Measurements from ENCODE around the gene RGS7.
"Not testable (repeated sequence)": the region's sequence is repeated elsewhere in the genome, so short reads cannot be mapped to it uniquely, and the experiment has no call there.

RGS7 gene

GRCh38 chr1:241161188-241161689 lies 195.8 kb downstream of the RGS7 start:
- no peaks in the 10 kb centered on the region for H3K9me3 ChIP-seq (replicated peaks; ENCODE audit: low read length)
- H3K27me3 ChIP-seq (ENCODE audit: control insufficient read depth, insufficient read depth, low read length), result no peaks in the 10 kb centered on the region
- H3K36me3 ChIP-seq (ENCODE audit: insufficient read depth, low read length), result no peaks in the 10 kb centered on the region
- no peak overlapping the region for H3K9ac ChIP-seq (ENCODE audit: low read depth, low read length)
- no peak overlapping the region for H3K4me2 ChIP-seq (ENCODE audit: low read length)
- peaks cover 8% of the 10 kb centered on the region for H3K4me1 ChIP-seq (ENCODE audit: control insufficient read depth, insufficient read depth, low read length)
- no peak overlapping the region for H3K4me3 ChIP-seq (ENCODE audit: low read length)

GRCh38 chr1:241157435-241157834 lies 199.6 kb downstream of the RGS7 start:
- no peaks in the 10 kb centered on the region for H3K27me3 ChIP-seq (ENCODE audit: control insufficient read depth, insufficient read depth, low read length)
- H3K36me3 ChIP-seq (ENCODE audit: insufficient read depth, low read length), result no peaks in the 10 kb centered on the region
- H3K4me2 ChIP-seq (ENCODE audit: low read length), result no peak overlapping the region
- peaks cover 11% of the 10 kb centered on the region for H3K4me1 ChIP-seq (ENCODE audit: control insufficient read depth, insufficient read depth, low read length)
- no peaks in the 10 kb centered on the region for H3K9me3 ChIP-seq (replicated peaks; ENCODE audit: low read length)
- H3K4me3 ChIP-seq (ENCODE audit: low read length), result no peak overlapping the region
- H3K9ac ChIP-seq (ENCODE audit: low read depth, low read length), result no peak overlapping the region

DNA sequence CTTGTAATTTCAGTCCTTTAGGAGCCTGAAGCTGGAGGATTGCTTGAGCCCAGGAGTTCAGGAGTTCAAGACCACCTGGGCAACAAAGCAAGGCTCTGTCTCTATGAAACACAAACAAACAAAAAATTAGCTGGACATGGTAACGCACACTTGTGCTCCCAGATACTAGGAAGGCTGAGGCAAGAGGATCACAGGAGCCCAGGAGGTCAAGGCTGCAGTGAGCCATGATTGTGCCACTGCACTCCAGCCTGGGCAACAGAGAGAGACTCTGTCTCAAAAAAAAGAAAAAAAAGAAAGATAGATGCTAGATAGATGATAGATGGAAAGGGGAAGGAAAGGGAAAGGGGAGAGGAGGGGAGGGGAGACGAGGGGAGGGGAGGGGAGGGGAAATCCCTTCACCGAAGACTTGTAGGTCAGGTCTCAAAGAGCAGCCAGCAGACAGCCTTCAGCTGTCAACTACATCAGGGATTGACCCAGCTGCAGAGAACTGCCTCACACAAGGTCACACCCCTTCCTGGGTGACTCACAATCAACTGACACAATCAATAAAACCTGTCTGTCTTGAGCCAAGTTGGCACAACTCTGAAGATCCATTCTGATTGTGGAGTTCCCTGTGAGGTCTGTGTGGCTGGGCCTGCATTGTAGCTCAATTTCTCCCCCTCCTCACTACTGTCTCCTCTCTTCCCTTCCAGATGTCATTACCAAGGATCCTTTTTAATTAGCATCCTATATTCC lies 200.6 kb downstream of the RGS7 start:
- no peaks in the 10 kb centered on the region for H3K36me3 ChIP-seq (ENCODE audit: insufficient read depth, low read length)
- peaks cover 11% of the 10 kb centered on the region for H3K4me1 ChIP-seq (ENCODE audit: control insufficient read depth, insufficient read depth, low read length)
- H3K9ac ChIP-seq (ENCODE audit: low read depth, low read length), result no peak overlapping the region
- peak overlapping the region; percentile 37 for H3K4me2 ChIP-seq (ENCODE audit: low read length)
- no peaks in the 10 kb centered on the region for H3K27me3 ChIP-seq (ENCODE audit: control insufficient read depth, insufficient read depth, low read length)
- H3K9me3 ChIP-seq (replicated peaks; ENCODE audit: low read length), result no peaks in the 10 kb centered on the region
- H3K4me3 ChIP-seq (ENCODE audit: low read length), result no peak overlapping the region

- Histone ChIP-seq H3K4me3 (ENCODE audit: low read length) (no peak overlapping the region), H3K27me3 (ENCODE audit: control insufficient read depth, insufficient read depth, low read length) (no peaks in the 10 kb centered on the region), H3K4me1 (ENCODE audit: control insufficient read depth, insufficient read depth, low read length) (peaks cover 4% of the 10 kb centered on the region), H3K9me3 (replicated peaks; ENCODE audit: low read length) (no peaks in the 10 kb centered on the region), H3K36me3 (ENCODE audit: insufficient read depth, low read length) (no peaks in the 10 kb centered on the region), H3K4me2 (ENCODE audit: low read length) (no peak overlapping the region), H3K9ac (ENCODE audit: low read depth, low read length) (no peak overlapping the region)
Measured at GRCh38 chr1:241145881-241146280, 211.1 kb downstream of the RGS7 start.

DNA sequence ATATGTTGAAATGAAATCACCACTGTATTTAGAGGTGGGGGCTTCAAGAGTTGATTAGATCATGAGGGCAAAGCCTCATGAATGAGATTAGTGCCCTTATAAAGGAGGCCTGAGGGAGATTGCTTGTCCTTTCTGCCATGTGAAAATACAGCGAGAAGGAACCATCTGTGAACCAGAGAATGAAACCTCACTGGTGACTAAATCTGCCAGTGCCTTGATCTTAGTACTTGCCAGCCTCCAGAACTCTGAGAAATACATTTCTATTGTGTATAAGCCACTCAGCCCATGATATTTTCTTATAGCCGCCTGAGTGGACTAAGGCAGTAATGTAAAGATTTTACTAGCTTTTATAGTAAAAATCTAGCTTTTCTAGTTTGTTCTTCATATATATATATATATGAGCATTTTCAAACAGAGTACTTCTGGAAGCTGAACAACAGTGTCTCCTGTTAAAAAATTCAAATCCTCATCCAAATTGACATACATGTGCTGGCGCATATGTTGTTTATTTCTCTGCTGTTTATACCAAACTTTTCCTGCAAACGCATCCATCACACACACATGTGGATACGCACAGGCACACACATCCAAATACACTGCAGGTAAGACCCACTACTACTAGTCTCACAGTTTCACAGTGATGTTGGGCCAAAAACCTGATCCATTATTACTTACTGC lies 213.1 kb downstream of the RGS7 start:
- Histone ChIP-seq H3K4me2 (ENCODE audit: low read length) (no peak overlapping the region), H3K9ac (ENCODE audit: low read depth, low read length) (no peak overlapping the region), H3K27me3 (ENCODE audit: control insufficient read depth, insufficient read depth, low read length) (no peaks in the 10 kb centered on the region), H3K4me1 (ENCODE audit: control insufficient read depth, insufficient read depth, low read length) (peaks cover 10% of the 10 kb centered on the region), H3K4me3 (ENCODE audit: low read length) (no peak overlapping the region), H3K9me3 (replicated peaks; ENCODE audit: low read length) (no peaks in the 10 kb centered on the region), H3K36me3 (ENCODE audit: insufficient read depth, low read length) (no peaks in the 10 kb centered on the region)

- no peaks in the 10 kb centered on the region for H3K27me3 ChIP-seq (ENCODE audit: control insufficient read depth, insufficient read depth, low read length)
- H3K9me3 ChIP-seq (replicated peaks; ENCODE audit: low read length), result no peaks in the 10 kb centered on the region
Measured at GRCh38 chr1:241142493-241142892, 214.5 kb downstream of the RGS7 start.

GRCh38 chr1:241141646-241142045 lies 215.4 kb downstream of the RGS7 start:
- H3K4me2 ChIP-seq (ENCODE audit: low read length); H3K9me3 ChIP-seq (replicated peaks; ENCODE audit: low read length); H3K27me3 ChIP-seq (ENCODE audit: control insufficient read depth, insufficient read depth, low read length); H3K36me3 ChIP-seq (ENCODE audit: insufficient read depth, low read length); H3K9ac ChIP-seq (ENCODE audit: low read depth, low read length); H3K4me3 ChIP-seq (ENCODE audit: low read length): not testable (repeated sequence)
- H3K4me1 ChIP-seq (ENCODE audit: control insufficient read depth, insufficient read depth, low read length), result peaks cover 13% of the 10 kb centered on the region

More at GRCh38 chr1:241142493-241142892, 214.5 kb downstream of the RGS7 start:
- Histone ChIP-seq H3K36me3 (ENCODE audit: insufficient read depth, low read length) (no peaks in the 10 kb centered on the region), H3K4me1 (ENCODE audit: control insufficient read depth, insufficient read depth, low read length) (peaks cover 13% of the 10 kb centered on the region), H3K9ac (ENCODE audit: low read depth, low read length) (no peak overlapping the region), H3K4me2 (ENCODE audit: low read length) (no peak overlapping the region), H3K4me3 (ENCODE audit: low read length) (no peak overlapping the region)

GRCh38 chr1:241140670-241141069 lies 216.3 kb downstream of the RGS7 start:
- Histone ChIP-seq H3K4me3 (ENCODE audit: low read length) (no peak overlapping the region), H3K9me3 (replicated peaks; ENCODE audit: low read length) (no peaks in the 10 kb centered on the region), H3K4me1 (ENCODE audit: control insufficient read depth, insufficient read depth, low read length) (peaks cover 13% of the 10 kb centered on the region), H3K36me3 (ENCODE audit: insufficient read depth, low read length) (no peaks in the 10 kb centered on the region), H3K9ac (ENCODE audit: low read depth, low read length) (no peak overlapping the region), H3K4me2 (ENCODE audit: low read length) (no peak overlapping the region), H3K27me3 (ENCODE audit: control insufficient read depth, insufficient read depth, low read length) (no peaks in the 10 kb centered on the region)

- H3K4me1 ChIP-seq (ENCODE audit: control insufficient read depth, insufficient read depth, low read length), result peaks cover 9% of the 10 kb centered on the region
- no peaks in the 10 kb centered on the region for H3K9me3 ChIP-seq (replicated peaks; ENCODE audit: low read length)
Measured at GRCh38 chr1:241139047-241139446, 218.0 kb downstream of the RGS7 start.

GRCh38 chr1:241138248-241138647 lies 218.8 kb downstream of the RGS7 start:
- H3K9ac ChIP-seq (ENCODE audit: low read depth, low read length), result no peak overlapping the region
- no peaks in the 10 kb centered on the region for H3K27me3 ChIP-seq (ENCODE audit: control insufficient read depth, insufficient read depth, low read length)
- H3K4me2 ChIP-seq (ENCODE audit: low read length), result no peak overlapping the region
- H3K36me3 ChIP-seq (ENCODE audit: insufficient read depth, low read length), result no peaks in the 10 kb centered on the region
- H3K9me3 ChIP-seq (replicated peaks; ENCODE audit: low read length), result no peaks in the 10 kb centered on the region
- no peak overlapping the region for H3K4me3 ChIP-seq (ENCODE audit: low read length)
- peaks cover 9% of the 10 kb centered on the region for H3K4me1 ChIP-seq (ENCODE audit: control insufficient read depth, insufficient read depth, low read length)

More at GRCh38 chr1:241139047-241139446, 218.0 kb downstream of the RGS7 start:
- Histone ChIP-seq H3K36me3 (ENCODE audit: insufficient read depth, low read length) (no peaks in the 10 kb centered on the region), H3K9ac (ENCODE audit: low read depth, low read length) (no peak overlapping the region), H3K4me2 (ENCODE audit: low read length) (no peak overlapping the region), H3K27me3 (ENCODE audit: control insufficient read depth, insufficient read depth, low read length) (no peaks in the 10 kb centered on the region), H3K4me3 (ENCODE audit: low read length) (no peak overlapping the region)

DNA sequence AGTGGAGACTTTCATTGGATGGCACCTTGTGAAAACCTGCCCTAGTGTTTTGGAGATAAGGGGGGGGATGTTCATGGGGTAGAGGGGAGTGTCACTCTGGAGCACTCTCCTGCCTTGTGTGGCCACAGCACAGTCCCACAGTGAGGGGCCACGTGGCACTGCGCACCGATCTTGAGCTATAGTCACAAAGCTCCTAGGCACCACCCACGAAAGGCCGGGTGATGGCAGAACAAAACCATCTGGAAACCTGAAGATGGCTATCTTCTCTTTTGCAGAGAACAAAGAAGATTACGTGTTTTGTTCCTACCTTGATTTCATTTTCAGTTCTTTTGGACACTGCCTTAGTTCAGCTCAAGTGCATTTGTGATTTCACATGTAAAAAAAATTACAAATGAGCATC lies 220.6 kb downstream of the RGS7 start:
- H3K4me1 ChIP-seq (ENCODE audit: control insufficient read depth, insufficient read depth, low read length), result peaks cover 9% of the 10 kb centered on the region
- no peaks in the 10 kb centered on the region for H3K36me3 ChIP-seq (ENCODE audit: insufficient read depth, low read length)
- no peak overlapping the region for H3K4me2 ChIP-seq (ENCODE audit: low read length)
- H3K9me3 ChIP-seq (replicated peaks; ENCODE audit: low read length), result no peaks in the 10 kb centered on the region
- no peak overlapping the region for H3K9ac ChIP-seq (ENCODE audit: low read depth, low read length)
- no peaks in the 10 kb centered on the region for H3K27me3 ChIP-seq (ENCODE audit: control insufficient read depth, insufficient read depth, low read length)
- no peak overlapping the region for H3K4me3 ChIP-seq (ENCODE audit: low read length)
